Dermis microvascular lymphatic vessel endothelial cell (primary cell): ENCODE results near the gene SMYD3. TPM values are rescaled to one million over a fixed set of nuclear protein-coding genes. Genes with fewer than 3 reads are reported as not detected.
"Not testable (repeated sequence)": the region's sequence is repeated elsewhere in the genome, so short reads cannot be mapped to it uniquely, and the experiment has no call there.

Experiments
- DNase-seq, 2 donors: peaks; one replicate each; pipeline versions ENCODE4 v3.0.0 to v3.0.0-alpha.2; 2010; ENCODE audit warnings: low read depth in 2 of 2
- total RNA-seq: library from RNA; depleted of rRNA; stranded (reverse); fragments of >200 nt; gene quantifications from 2 replicates; pipeline ENCODE4 v1.2.1, GENCODE V29; 2014

Gene SMYD3
- total RNA-seq, 1 donor from 2014 or later, result 17.8 TPM

- DNase-seq, result no peak
Observed at GRCh38 chr1:246037832-246038231, 469.2 kb downstream of the SMYD3 start.

- no peak for DNase-seq
Observed at GRCh38 chr1:246036175-246036574, 470.9 kb downstream of the SMYD3 start.

DNA sequence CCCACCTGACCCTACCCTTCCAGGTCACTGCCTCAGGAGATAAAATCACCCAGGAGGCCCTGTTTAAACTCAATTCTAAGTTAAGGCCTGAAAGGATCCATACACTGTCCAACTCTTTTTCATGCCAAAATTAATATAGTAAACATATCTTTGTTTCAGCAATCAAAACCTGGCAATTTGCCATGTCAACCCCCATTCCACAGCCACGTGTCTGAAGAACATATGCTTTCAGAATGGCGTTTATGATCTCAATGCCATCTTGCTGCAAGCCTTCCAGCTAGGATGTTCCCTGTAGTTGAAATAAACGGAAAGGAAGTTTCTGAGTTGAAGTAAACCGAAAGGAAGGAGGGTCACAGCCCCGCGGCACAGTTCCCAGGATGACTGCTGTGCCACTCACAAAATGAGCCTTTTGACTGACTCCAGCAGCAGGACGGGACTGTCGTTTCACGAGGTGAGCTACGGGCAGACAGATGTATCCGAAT lies 472.0 kb downstream of the SMYD3 start:
- peak; percentile 32 to 65 for DNase-seq

GRCh38 chr1:246034630-246035029 lies 472.4 kb downstream of the SMYD3 start:
- DNase-seq, result no peak

GRCh38 chr1:246032984-246033383 lies 474.1 kb downstream of the SMYD3 start:
- no peak for DNase-seq

- no peak for DNase-seq
Observed at GRCh38 chr1:246032031-246032551, 475.0 kb downstream of the SMYD3 start.

GRCh38 chr1:246029616-246030015 lies 477.5 kb downstream of the SMYD3 start:
- DNase-seq, result no peak

DNA sequence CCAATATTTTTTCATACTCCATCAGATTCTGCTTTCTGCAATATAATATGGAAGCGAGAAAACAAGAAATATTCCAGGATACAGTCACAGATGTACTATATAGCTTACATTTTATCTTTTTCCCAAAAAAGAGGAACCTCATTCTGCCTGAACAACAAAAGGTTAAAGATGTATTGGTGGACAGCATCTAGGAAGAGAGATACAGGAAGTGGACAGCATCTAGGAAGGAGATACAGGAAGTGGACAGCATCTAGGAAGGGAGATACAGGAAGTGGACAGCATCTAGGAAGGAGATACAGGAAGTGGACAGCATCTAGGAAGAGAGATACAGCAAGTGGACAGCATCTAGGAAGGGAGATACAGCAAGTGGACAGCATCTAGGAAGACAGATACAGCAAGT lies 483.0 kb downstream of the SMYD3 start:
- DNase-seq, result not testable (repeated sequence)

DNA sequence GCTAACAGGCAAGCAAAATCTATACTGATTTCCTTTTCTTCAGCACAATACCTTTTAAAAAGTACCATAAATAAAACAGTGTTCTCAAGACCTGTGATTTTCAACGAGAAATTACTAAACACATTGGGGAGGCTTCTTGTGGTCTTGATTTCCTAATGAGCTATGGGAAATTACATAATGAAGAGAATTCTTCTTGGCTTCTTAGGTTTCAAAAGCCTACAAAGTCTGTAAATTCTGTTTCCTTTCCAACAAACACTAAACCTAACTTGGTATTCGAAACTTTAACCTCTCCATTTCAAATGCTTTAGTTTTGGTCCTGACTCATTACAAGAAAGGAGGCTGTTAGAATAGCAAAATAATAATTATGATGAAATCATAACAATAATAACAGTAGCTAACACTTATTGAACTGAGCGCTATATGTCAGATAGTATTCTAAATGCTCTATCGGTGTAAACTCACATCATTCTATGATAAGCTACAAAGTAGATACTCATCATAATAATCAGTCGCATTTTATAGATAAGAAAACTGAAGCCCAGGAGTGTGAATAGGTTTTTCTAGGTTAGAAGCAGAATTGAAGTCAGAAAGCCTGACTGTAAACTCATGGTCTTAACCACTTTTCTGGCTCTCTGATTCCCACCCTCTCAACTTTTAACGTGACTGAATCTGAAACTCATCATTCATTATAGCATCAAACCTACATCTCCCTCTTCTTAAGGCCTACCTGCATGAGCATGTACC lies 486.7 kb downstream of the SMYD3 start:
- no peak for DNase-seq

DNA sequence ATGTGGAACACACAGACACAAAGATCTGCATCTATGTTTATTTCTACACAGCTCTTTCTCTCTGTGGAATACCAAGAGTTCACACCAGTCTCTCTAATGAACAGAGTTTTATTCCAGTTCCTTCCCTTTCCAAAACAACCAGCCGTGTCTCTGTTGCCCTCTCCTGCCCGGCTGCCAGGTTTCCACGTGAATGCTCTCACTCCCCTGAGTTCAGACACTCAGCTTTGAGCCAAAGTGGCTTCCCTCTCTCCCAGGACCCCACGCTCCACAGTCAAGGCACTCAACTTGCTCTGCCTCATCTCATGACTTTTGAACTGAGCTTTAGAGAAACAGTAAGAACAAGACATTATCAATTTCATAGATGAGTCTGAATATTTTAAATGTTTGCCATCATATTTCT lies 488.9 kb downstream of the SMYD3 start:
- no peak for DNase-seq

DNA sequence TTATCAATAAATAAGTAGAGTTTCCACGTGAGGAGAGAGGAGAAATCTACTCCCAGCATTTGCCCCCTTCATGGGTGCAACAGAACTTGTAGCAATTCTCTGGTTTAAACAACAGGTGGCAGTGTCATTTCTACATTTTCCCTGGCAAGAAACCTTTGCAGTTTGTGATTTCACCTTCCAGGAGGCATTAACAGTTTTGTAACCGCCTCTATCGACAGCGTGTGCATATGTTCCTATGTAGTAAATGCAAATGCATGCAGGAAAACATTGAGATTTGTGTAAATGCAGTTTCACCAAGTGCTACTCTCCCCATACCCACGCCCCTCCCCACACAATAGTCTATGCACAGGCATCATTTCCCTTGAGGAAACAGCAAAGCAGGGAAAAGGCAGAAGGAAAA lies 494.7 kb downstream of the SMYD3 start:
- DNase-seq, result peak; percentile 53 to 64

GRCh38 chr1:246010386-246010785 lies 496.7 kb downstream of the SMYD3 start:
- DNase-seq, result no peak

GRCh38 chr1:246008363-246008831 lies 498.7 kb downstream of the SMYD3 start:
- DNase-seq, result no peak

GRCh38 chr1:246005067-246005466 lies 502.0 kb downstream of the SMYD3 start:
- DNase-seq, result no peak

DNA sequence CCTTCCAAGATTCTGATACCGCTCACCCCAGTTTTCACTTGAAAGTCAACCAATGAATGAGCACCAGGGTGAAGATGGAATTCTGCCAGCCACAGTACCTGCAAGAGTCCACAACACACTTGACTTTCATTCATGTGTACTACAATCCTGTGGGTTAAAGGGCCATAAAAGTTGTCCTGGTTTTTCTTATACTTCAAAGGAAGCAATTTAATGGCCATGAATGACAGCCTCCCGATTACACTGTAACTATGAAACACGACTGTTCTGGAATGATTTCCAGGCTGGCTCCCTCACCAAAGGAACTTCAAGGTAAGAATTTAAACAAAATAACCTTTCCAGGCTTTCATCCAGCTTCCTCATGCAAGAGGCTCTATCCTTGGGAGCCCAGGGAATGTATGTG lies 502.8 kb downstream of the SMYD3 start:
- DNase-seq, result no peak

- no peak for DNase-seq
Observed at GRCh38 chr1:246003442-246003730, 503.7 kb downstream of the SMYD3 start.

GRCh38 chr1:246002725-246003441 lies 504.2 kb downstream of the SMYD3 start:
- DNase-seq, result peak; percentile 82 to 90

GRCh38 chr1:246001837-246002230 lies 505.2 kb downstream of the SMYD3 start:
- no peak for DNase-seq

DNA sequence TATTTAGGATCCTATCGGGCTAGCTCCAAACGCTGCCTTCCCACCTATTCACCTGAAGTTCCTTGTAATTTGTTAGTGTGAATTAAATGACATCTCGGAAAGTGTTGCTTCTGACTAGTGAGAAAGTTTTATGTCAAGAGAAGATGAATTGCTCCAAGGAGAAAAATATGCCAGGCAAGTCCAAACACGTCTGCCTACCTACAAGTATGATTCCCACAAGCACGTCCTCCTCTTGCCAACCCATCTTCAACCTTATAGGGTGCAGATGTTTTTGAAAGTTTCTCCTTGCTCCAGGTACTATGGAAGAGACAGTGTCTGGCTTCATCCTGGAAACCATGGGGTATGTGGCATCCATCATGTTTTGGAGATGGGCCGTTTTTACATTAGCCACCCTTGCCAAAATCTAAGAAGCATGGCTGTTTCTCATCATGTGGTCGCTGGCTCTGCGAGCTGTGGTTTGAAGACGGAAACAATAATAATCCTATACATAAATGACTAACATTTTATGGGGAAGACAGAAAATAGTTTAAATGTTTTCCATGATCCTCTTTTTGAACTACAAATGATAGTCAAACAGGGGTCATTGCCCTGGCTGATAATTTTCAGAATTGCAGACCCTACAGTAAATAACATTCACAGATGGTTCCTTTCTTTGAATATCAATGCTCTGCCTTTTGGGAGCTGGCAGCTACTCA lies 505.8 kb downstream of the SMYD3 start:
- no peak for DNase-seq

DNA sequence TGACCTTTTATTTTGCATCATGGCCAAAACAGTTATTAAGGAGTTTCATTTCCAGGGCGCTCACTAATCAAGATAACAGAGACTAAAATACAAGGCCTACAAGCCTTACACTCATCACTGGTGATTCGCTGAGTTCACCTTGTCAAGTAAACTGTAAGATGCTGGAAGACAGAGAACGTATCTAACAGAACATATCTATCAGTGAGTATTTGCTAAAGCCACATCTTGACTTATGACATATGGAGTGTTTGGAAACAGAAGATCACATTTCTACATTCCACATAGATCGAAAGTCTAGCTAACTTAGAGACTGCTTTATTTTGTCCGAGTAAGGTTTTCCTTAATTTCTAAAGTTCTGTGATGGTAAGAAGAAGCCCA lies 506.5 kb downstream of the SMYD3 start:
- DNase-seq, result no peak

DNA sequence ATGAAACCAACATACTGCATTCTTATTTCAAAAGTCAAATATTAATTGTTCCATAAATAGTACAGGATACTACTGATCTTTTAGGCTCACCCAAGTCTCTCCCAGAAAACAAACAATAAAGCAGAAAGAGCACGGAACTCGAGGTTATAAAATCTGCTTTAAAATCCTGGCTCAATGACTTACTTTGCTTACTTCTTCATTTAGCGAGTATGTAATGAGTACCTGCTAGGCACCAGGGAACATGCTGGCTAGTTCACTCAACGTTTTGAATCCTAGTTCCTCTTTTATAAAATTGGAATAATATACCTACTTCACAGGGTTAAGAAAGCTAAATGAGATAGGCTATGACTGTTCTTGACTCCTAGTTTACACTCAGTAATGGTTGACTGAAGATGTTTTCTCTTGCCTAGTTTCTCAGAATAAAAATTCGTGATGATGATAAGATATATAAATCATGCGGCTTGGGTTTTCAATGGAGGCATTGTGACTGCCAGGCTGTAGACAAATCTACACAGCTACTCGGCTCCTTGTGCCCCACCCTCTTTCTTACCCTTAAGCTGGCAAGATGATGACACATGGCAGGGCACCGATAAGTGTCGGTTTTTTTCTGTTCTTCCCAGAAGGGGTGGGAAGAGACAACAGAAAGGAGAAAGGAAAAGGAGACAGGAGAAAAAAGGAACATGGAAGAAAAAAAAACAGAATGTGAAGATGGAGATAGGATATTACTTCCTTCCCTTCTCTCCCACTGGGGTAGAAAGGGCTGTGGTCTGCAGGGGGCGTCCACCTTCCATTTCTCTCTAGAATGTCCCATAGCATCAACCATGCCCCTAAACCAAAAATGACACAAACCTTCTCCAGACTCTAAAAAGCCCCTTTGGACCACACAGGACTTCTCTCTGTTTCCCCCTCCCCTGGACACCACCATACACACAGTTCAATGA lies 507.1 kb downstream of the SMYD3 start:
- no peak for DNase-seq
